ENCODE measurements around the gene DNAJA2. TPM values are rescaled to one million over a fixed set of nuclear protein-coding genes. Genes with fewer than 3 reads are reported as not detected.

The DNAJA2 gene
- total RNA-seq, 2 donors from 2014 or later = 24.4 to 30.0 TPM

DNA sequence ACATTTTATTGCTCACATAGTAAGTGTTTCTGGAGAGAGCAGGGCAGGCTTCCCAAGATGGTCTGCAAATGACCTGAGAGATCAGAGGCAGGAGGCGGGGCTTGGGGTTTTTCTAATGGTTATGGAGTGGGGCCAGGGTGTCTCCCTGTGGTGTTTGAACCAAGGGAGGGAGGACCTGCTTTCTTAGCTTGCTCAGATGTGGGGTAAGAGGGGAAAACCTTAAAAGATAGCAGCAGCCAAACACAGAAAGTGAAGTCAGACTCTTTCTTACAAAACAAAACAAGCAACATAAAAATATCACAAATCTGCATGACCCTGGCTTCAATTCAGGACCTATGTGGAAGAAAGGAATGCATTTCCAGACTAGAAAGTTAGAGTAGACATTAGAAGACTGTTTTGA lies 22.9 kb upstream of the DNAJA2 start:
- no peaks in the 10 kb centered on the region for H3K27me3 ChIP-seq
- TF ChIP-seq, protein P1, sequence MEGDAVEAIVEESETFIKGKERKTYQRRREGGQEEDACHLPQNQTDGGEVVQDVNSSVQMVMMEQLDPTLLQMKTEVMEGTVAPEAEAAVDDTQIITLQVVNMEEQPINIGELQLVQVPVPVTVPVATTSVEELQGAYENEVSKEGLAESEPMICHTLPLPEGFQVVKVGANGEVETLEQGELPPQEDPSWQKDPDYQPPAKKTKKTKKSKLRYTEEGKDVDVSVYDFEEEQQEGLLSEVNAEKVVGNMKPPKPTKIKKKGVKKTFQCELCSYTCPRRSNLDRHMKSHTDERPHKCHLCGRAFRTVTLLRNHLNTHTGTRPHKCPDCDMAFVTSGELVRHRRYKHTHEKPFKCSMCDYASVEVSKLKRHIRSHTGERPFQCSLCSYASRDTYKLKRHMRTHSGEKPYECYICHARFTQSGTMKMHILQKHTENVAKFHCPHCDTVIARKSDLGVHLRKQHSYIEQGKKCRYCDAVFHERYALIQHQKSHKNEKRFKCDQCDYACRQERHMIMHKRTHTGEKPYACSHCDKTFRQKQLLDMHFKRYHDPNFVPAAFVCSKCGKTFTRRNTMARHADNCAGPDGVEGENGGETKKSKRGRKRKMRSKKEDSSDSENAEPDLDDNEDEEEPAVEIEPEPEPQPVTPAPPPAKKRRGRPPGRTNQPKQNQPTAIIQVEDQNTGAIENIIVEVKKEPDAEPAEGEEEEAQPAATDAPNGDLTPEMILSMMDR (IDR thresholded peaks at IDR 0.05) = no peak
- no peak for TF ChIP-seq POLR2A (IDR thresholded peaks at IDR 0.05)
- no peaks in the 10 kb centered on the region for H3K36me3 ChIP-seq (replicated peaks in 1 of 2; ENCODE audit: insufficient read depth in 1 of 2, low read depth in 2 of 2)
- 64 to 100% methylated on average over 1 of the region's 1 CpG for WGBS, 2 donors
- H3K9me3 ChIP-seq = no peaks in the 10 kb centered on the region
- no peak overlapping the region for H3K4me3 ChIP-seq
- intact Hi-C loops (cut with DNase I) = no loop called here
- no peak overlapping the region for H3K27ac ChIP-seq
- no peak for DNase-seq
- ATAC-seq = no peak
- no peaks in the 10 kb centered on the region for H3K4me1 ChIP-seq

DNA sequence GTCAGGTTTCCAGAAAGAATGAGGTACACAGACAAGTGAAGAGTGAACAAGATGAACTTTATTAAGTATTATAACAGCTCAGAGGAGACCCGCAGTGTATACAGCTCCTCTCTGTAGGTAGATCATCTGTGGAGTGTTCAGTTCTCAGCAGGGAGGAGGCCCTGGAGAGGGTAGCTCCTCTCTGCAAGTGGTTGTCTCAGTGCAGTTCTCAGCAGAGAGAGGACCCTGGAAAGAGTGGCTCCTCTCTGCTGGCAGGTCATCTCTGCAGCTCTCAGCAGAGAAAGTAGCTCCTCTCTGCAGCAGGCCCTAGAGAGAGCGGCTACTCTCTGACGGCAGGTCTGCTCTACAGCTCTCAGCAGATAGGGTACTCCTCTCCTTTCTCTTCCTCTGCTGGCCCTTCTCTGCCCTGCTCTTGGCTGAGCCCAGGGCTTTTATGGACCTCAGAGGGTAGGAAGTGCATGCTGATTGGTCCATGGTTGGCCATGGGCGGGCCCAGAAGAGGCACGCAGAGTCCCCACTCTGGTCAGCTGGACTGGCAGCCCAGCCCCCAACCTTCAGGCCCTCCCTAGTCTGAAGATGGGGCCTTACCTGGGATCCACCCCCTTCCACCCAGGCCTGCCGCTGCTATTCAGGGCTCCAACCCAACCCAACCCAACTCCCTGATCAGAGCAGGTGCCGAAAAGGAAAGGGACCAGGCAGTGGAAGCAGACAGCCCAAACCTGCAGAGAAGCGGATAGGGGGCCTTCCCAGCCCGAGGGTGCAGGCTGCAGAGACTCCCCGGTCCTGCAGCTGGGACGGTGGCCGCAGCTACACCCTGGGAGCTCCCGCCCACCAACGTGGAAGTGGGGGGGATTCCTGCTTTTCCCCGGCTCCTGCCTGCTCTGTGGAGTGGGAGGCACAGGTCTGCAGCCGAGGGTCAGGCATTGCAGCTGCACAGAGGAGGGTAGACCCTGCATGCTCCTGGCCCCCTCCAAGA lies 18.5 kb upstream of the DNAJA2 start:
- Histone ChIP-seq H3K27ac (no peak overlapping the region), H3K4me3 (no peak overlapping the region), H3K36me3 (replicated peaks in 1 of 2; ENCODE audit: insufficient read depth in 1 of 2, low read depth in 2 of 2) (no peaks in the 10 kb centered on the region), H3K9me3 (no peaks in the 10 kb centered on the region), H3K27me3 (no peaks in the 10 kb centered on the region), H3K4me1 (peaks cover 3% of the 10 kb centered on the region)
- no peak for TF ChIP-seq POLR2A (IDR thresholded peaks at IDR 0.05)
- TF ChIP-seq, protein P1 (IDR thresholded peaks at IDR 0.05) = no peak
- intact Hi-C loops (cut with DNase I) = no loop called here
- no peak for DNase-seq
- no peak for ATAC-seq
- WGBS, 2 donors = 79 to 89% methylated on average over 3 to 16 of the region's 16 CpGs

DNA sequence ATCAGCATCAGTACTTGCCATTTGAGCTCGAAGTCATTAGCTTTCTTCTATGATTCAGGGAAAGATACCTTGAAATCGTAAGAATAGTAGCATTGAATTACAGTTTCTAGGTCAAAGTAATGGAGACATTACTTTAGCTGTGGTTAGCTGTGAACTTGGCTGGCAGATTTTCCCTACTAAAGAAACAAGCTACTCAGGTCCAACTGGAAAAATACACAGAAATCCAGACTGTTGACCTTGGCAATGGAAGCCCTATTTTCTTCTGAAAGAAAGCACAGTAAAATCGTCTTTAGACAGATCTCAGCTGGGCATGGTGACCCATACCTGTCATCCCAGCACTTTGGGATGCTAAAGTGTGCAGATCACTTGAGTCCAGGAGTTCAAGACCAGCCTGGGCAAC lies 13.4 kb upstream of the DNAJA2 start:
- no peak for TF ChIP-seq POLR2A (IDR thresholded peaks at IDR 0.05)
- TF ChIP-seq, protein P1 (IDR thresholded peaks at IDR 0.05) = no peak

DNA sequence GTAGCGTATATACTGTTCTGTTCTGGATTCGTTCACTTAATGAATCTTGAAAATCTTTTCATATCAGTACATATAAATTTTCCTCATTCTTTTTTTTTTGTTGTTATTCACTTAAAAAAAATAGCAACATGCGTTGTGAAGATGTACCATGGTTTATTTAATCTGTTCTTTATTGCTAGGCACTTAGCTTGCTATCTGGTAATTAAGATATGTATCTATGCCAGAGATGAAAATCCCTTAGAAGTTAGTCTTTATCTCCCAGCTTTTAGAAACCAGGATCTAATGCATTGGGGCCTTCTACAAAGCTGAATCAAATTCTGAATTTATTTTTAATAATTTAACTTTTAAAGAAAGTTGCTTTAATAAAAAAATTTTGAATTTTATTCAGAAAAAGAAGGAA lies 13.0 kb upstream of the DNAJA2 start:
- no peaks in the 10 kb centered on the region for H3K36me3 ChIP-seq (replicated peaks in 1 of 2; ENCODE audit: insufficient read depth in 1 of 2, low read depth in 2 of 2)
- no peaks in the 10 kb centered on the region for H3K9me3 ChIP-seq
- ATAC-seq (no peak), DNase-seq (no peak)
- H3K27ac ChIP-seq = no peak overlapping the region
- TF ChIP-seq, protein P1 (IDR thresholded peaks at IDR 0.05) = no peak
- no peak for TF ChIP-seq POLR2A (IDR thresholded peaks at IDR 0.05)
- peaks cover 6% of the 10 kb centered on the region for H3K4me1 ChIP-seq
- intact Hi-C loops (cut with DNase I) = no loop called here
- WGBS, 2 donors = 73 to 76% methylated on average over 3 of the region's 3 CpGs
- H3K4me3 ChIP-seq = no peak overlapping the region
- no peaks in the 10 kb centered on the region for H3K27me3 ChIP-seq

More for the DNA sequence above, 13.4 kb upstream of the DNAJA2 start:
- H3K4me3 ChIP-seq = no peak overlapping the region
- peaks cover 6% of the 10 kb centered on the region for H3K4me1 ChIP-seq
- no peaks in the 10 kb centered on the region for H3K27me3 ChIP-seq
- no peak overlapping the region for H3K27ac ChIP-seq
- no peaks in the 10 kb centered on the region for H3K36me3 ChIP-seq (replicated peaks in 1 of 2; ENCODE audit: insufficient read depth in 1 of 2, low read depth in 2 of 2)
- H3K9me3 ChIP-seq = no peaks in the 10 kb centered on the region
- ATAC-seq (no peak), DNase-seq (no peak)
- intact Hi-C loops (cut with DNase I) = no loop called here
- WGBS, 2 donors = 15 to 25% methylated on average over 3 of the region's 3 CpGs
